H1 (cell line): ENCODE results near the gene SMYD4. TPM values are rescaled to one million over a fixed set of nuclear protein-coding genes. Genes with fewer than 3 reads are reported as not detected.

Experiments
- CTCF ChIA-PET: fragments of 300-600 bp; sonication (Branson Sonifier 250); formaldehyde crosslinking; loops from one replicate; lab custom pipeline; 2021; ENCODE audit not compliant: partially characterized antibody; lab: Charles Lee
- POLR2A ChIA-PET: fragments of 300-600 bp; sonication (Branson Sonifier 250); formaldehyde crosslinking; loops from one replicate; lab custom pipeline; 2021; ENCODE audit warnings: inconsistent platforms; ENCODE audit not compliant: partially characterized antibody; lab: Charles Lee
- DNase-seq, 2 experiments: peaks; one replicate each; pipeline versions ENCODE4 v3.0.0 to v3.0.0-alpha.2; 2010 to 2022; ENCODE audit warnings: low spot score in 2 of 2, low read depth in 1 of 2, mixed read lengths in 1 of 2
- FAIRE-seq: peaks from 2 replicates; lab custom pipeline; 2011; peaks lifted over from hg19 to GRCh38; lab: Jason Lieb, UNC
- H2AFZ ChIP-seq: 2 replicates; pipeline ENCODE4 v1.8.1; 2012; ENCODE audit warnings: low read length, inconsistent platforms
- H2AK5ac ChIP-seq: 2 replicates; pipeline ENCODE4 v1.6.1; 2013; ENCODE audit warnings: low read depth, low read length
- H2BK120ac ChIP-seq: replicated peaks from 2 replicates; pipeline ENCODE3; 2013; ENCODE audit warnings: low read depth, low read length, inconsistent platforms
- H2BK12ac ChIP-seq: 2 replicates; pipeline ENCODE4 v1.6.1; 2013; ENCODE audit warnings: low read depth, low read length
- H2BK15ac ChIP-seq: 2 replicates; pipeline ENCODE4 v1.6.1; 2013; ENCODE audit warnings: low read length
- H2BK20ac ChIP-seq: 2 replicates; pipeline ENCODE4 v1.6.1; 2013; ENCODE audit warnings: low read length
- H2BK5ac ChIP-seq: 2 replicates; pipeline ENCODE4 v1.6.1; 2013; ENCODE audit warnings: low read depth, low read length
- H3K14ac ChIP-seq: 2 replicates; pipeline ENCODE4 v1.6.1; 2013; ENCODE audit warnings: inconsistent platforms; ENCODE audit not compliant: insufficient read length
- H3K18ac ChIP-seq: 2 replicates; pipeline ENCODE4 v1.6.1; 2013; ENCODE audit warnings: low read length; ENCODE audit errors: extremely low read depth
- H3K23ac ChIP-seq: 2 replicates; pipeline ENCODE4 v1.6.1; 2013; ENCODE audit warnings: inconsistent platforms; ENCODE audit not compliant: insufficient read length
- H3K23me2 ChIP-seq: 2 replicates; pipeline ENCODE4 v1.6.1; 2013; ENCODE audit warnings: low read depth, low read length
- H3K27ac ChIP-seq: 2 replicates; pipeline ENCODE4 v1.6.1; 2011; ENCODE audit warnings: low read depth, low read length, inconsistent platforms
- H3K27me3 ChIP-seq, 4 experiments: replicated peaks in 1 of 4; 1 replicate in 1 of 4; 2 replicates in 3 of 4; pipeline versions ENCODE4 v1.6.1 to v1.8.1; 2011 to 2013; ENCODE audit warnings: low read length in 3 of 4, mild to moderate bottlenecking in 3 of 4, inconsistent platforms in 2 of 4, mixed read lengths in 2 of 4, moderate library complexity in 1 of 4; ENCODE audit not compliant: control insufficient read depth in 3 of 4, insufficient read depth in 3 of 4; ENCODE audit errors: extremely low read depth in 1 of 4
- H3K36me3 ChIP-seq, 4 experiments: 2 replicates each; pipeline versions ENCODE4 v1.6.1 to v1.8.1; 2011 to 2013; ENCODE audit warnings: mild to moderate bottlenecking in 4 of 4, low read length in 3 of 4, moderate library complexity in 2 of 4, control low read depth in 1 of 4, inconsistent platforms in 1 of 4; ENCODE audit not compliant: insufficient read depth in 4 of 4, control insufficient read depth in 2 of 4
- H3K4ac ChIP-seq: replicated peaks from 2 replicates; pipeline ENCODE3; 2013; ENCODE audit warnings: low read length, low read depth, mixed read lengths, inconsistent platforms; ENCODE audit not compliant: insufficient read length
- H3K4me1 ChIP-seq, 4 experiments: replicated peaks in 1 of 4; 1 replicate in 1 of 4; 2 replicates in 3 of 4; pipeline versions ENCODE4 v1.6.1 to v1.8.1; 2011 to 2013; ENCODE audit warnings: low read length in 3 of 4, inconsistent platforms in 2 of 4, mixed read lengths in 1 of 4; ENCODE audit not compliant: insufficient read depth in 4 of 4, control insufficient read depth in 3 of 4
- H3K4me2 ChIP-seq, 2 experiments: 2 replicates each; pipeline versions ENCODE4 v1.6.1 to v1.8.1; 2011 to 2013; ENCODE audit warnings: low read depth in 2 of 2, low read length in 2 of 2, control low read depth in 1 of 2, inconsistent platforms in 1 of 2, mild to moderate bottlenecking in 1 of 2; ENCODE audit not compliant: insufficient read depth in 1 of 2
- H3K4me3 ChIP-seq, 4 experiments: fragments of 200-600, 300-600 bp in 1 of 4; sonication (generic), shearing (Covaris generic), sonication (Bioruptor Twin) in 1 of 4; 2 replicates each; pipeline versions ENCODE4 v1.5.1 to v1.8.1; 2011 to 2016; ENCODE audit warnings: low read length in 4 of 4, low read depth in 3 of 4, control low read depth in 2 of 4, inconsistent platforms in 2 of 4, mild to moderate bottlenecking in 2 of 4, mixed read lengths in 1 of 4, moderate library complexity in 1 of 4; ENCODE audit not compliant: insufficient read depth in 2 of 4; ENCODE audit errors: extremely low read depth in 1 of 4
- H3K56ac ChIP-seq: replicated peaks from 2 replicates; pipeline ENCODE3; 2013; ENCODE audit warnings: low read depth, mild to moderate bottlenecking, mixed read lengths, low read length, inconsistent platforms; ENCODE audit not compliant: insufficient read length
- H3K79me1 ChIP-seq: 2 replicates; pipeline ENCODE4 v1.6.1; 2013; ENCODE audit warnings: low read depth, low read length, control low read depth
- H3K79me2 ChIP-seq, 2 experiments: 2 replicates each; pipeline versions ENCODE4 v1.6.1 to v1.8.1; 2012 to 2013; ENCODE audit warnings: low read length in 2 of 2, mild to moderate bottlenecking in 2 of 2, inconsistent platforms in 1 of 2; ENCODE audit not compliant: insufficient read depth in 2 of 2, control insufficient read depth in 1 of 2
- H3K9ac ChIP-seq, 4 experiments: replicated peaks in 1 of 4; 1 replicate in 1 of 4; 2 replicates in 3 of 4; pipeline versions ENCODE4 v1.6.1 to v1.8.1; 2011 to 2013; ENCODE audit warnings: low read depth in 3 of 4, low read length in 3 of 4, control low read depth in 2 of 4, mild to moderate bottlenecking in 2 of 4, moderate library complexity in 2 of 4, inconsistent platforms in 1 of 4; ENCODE audit errors: extremely low read depth in 1 of 4
- H3K9me3 ChIP-seq, 2 experiments: 2 replicates each; pipeline versions ENCODE4 v1.6.1 to v1.8.1; 2012 to 2013; ENCODE audit warnings: mild to moderate bottlenecking in 2 of 2, moderate library complexity in 2 of 2, control low read depth in 1 of 2, inconsistent platforms in 1 of 2, low read depth in 1 of 2, low read length in 1 of 2, mixed read lengths in 1 of 2; ENCODE audit not compliant: insufficient read depth in 2 of 2
- H4K20me1 ChIP-seq, 2 experiments: replicated peaks in 1 of 2; 2 replicates each; pipeline versions ENCODE3 to v1.8.1; 2011 to 2013; ENCODE audit warnings: inconsistent platforms in 2 of 2, low read length in 2 of 2, mild to moderate bottlenecking in 1 of 2; ENCODE audit not compliant: insufficient read depth in 2 of 2, control insufficient read depth in 1 of 2
- H4K5ac ChIP-seq: 2 replicates; pipeline ENCODE4 v1.6.1; 2013; ENCODE audit warnings: low read length, low read depth, mixed read lengths, inconsistent platforms; ENCODE audit not compliant: insufficient read length
- H4K8ac ChIP-seq: 2 replicates; pipeline ENCODE4 v1.8.0; 2013; ENCODE audit warnings: mild to moderate bottlenecking, moderate library complexity, low read length, inconsistent platforms; ENCODE audit not compliant: insufficient read depth; ENCODE audit errors: extremely low read depth
- H4K91ac ChIP-seq: replicated peaks from 2 replicates; pipeline ENCODE3; 2013; ENCODE audit warnings: low read length, mixed read lengths, inconsistent platforms; ENCODE audit not compliant: insufficient read length
- CBX8 ChIP-seq: fragments of 300-800, 300-1000 bp; sonication (generic); IDR thresholded peaks from 2 replicates; pipeline ENCODE4 v1.7.1; 2016; ENCODE audit warnings: low read depth, low read length, borderline replicate concordance
- HDAC2 ChIP-seq, 2 experiments: fragments of 300-600 bp in 1 of 2; sonication (generic) in 1 of 2; IDR thresholded peaks; 2 replicates each; pipeline ENCODE4 v1.6.1; 2011 to 2012; ENCODE audit warnings: low read depth in 2 of 2, low read length in 2 of 2, mild to moderate bottlenecking in 2 of 2, moderate library complexity in 2 of 2, borderline replicate concordance in 1 of 2, inconsistent platforms in 1 of 2
- RNF2 ChIP-seq: fragments of 200-900, 300-1000 bp; sonication (generic); IDR thresholded peaks from 2 replicates; pipeline ENCODE4 v1.7.1; 2016; ENCODE audit warnings: borderline replicate concordance, low read depth, mild to moderate bottlenecking, antibody characterized with exemption, low read length; ENCODE audit not compliant: poor library complexity, severe bottlenecking; ENCODE audit errors: missing control alignments
- RXRA ChIP-seq: IDR thresholded peaks from 2 replicates; pipeline ENCODE4 v1.6.1; 2011; ENCODE audit warnings: low read depth, mild to moderate bottlenecking, low read length, moderate library complexity; ENCODE audit not compliant: insufficient read depth
- SIRT6 ChIP-seq: IDR thresholded peaks from one replicate; pipeline ENCODE4 v1.7.1; 2012; ENCODE audit warnings: low read length, inconsistent platforms
- SIX5 ChIP-seq: IDR thresholded peaks from 2 replicates; pipeline ENCODE4 v1.6.1; 2011; ENCODE audit warnings: mild to moderate bottlenecking, low read depth, low read length
- SP2 ChIP-seq: IDR thresholded peaks from 2 replicates; pipeline ENCODE4 v1.6.1; 2012; ENCODE audit warnings: mild to moderate bottlenecking, low read length, inconsistent platforms
- TAF1 ChIP-seq: IDR thresholded peaks from 2 replicates; pipeline ENCODE4 v1.6.1; 2011; ENCODE audit warnings: mild to moderate bottlenecking, low read depth, low read length
- TBP ChIP-seq: IDR thresholded peaks from 2 replicates; pipeline ENCODE4 v1.6.1; 2011; ENCODE audit warnings: low read depth, low read length, improper control_type of control experiment
- YY1 ChIP-seq: IDR thresholded peaks from 2 replicates; pipeline ENCODE4 v1.6.1; 2011; ENCODE audit warnings: low read depth, mild to moderate bottlenecking, low read length
- WGBS, 2 experiments: shearing (Covaris generic) in 1 of 2; methylation state at CpG; one replicate each; pipeline versions ENCODE4 v1.1.6 to v1.1.7; 2013 to 2015; ENCODE audit warnings: low lambda C conversion rate in 2 of 2, mixed read lengths in 2 of 2, inconsistent platforms in 1 of 2, low coverage in 1 of 2, missing lambda C conversion rate in 1 of 2; ENCODE audit not compliant: insufficient replicate concordance in 2 of 2, insufficient coverage in 1 of 2, insufficient read length in 1 of 2; ENCODE audit errors: extremely low coverage in 1 of 2, missing lambda C conversion rate in 1 of 2; 5-methylcytosine and 5-hydroxymethylcytosine counted together
- polyA plus RNA-seq, 7 experiments: library from polyadenylated mRNA; depleted of rRNA in 3 of 7; stranded (reverse) in 5 of 7; unstranded in 2 of 7; fragments of >200 nt in 5 of 7; fragments of 200-250 nt in 2 of 7; gene quantifications; 1 replicate in 5 of 7; 2 replicates in 1 of 7; 4 replicates in 1 of 7; pipeline versions ENCODE4 v1.2.1 to v1.2.3, GENCODE V29; 2011 to 2013; ENCODE audit warnings: missing spikeins in 2 of 7, mixed read lengths in 2 of 7
- total RNA-seq: library from RNA; stranded (reverse); fragmentation: NEBNext Ultra II Directional; extraction: Animal tissue kit (Norgen Biotek cat#: 25700); gene quantifications from 2 replicates; pipeline ENCODE4 v1.2.1, GENCODE V29; 2021
- TF ChIP-seq, protein P1 (sequence below): IDR thresholded peaks from 2 replicates; pipeline ENCODE4 v1.6.1; 2012; ENCODE audit warnings: inconsistent platforms
- TF ChIP-seq, protein P2 (sequence below): IDR thresholded peaks from 2 replicates; pipeline ENCODE4 v1.6.1; 2011; ENCODE audit warnings: low read length, improper control_type of control experiment

Gene SMYD4
- total and polyA plus RNA-seq, 2 of the 8 experiments (the other 6 are each of a cell fraction or from before 2014, with no cell fraction given), result 10.5 to 23.4 TPM

DNA sequence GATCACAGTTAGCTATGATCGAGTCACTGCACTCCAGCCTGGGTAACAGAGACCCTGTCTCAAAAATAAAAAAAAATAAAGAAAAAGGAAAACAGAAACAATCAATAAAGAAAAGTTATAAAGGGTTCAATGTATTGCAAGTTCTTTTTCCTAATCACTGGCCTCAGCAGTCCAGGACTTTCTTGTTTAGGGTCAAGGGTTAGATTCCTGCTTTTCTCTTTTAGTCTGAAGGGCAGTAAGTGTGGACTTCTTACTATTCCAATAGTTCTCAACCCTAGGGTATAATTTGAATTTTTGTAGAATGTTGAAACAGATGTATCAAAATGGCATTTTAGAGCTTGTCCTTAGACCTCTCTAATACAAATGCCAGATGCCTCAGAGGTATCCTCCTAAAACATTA is 27.3 kb downstream of the SMYD4 start:
- ChIA-PET CTCF (interaction anchor here (1.4 kb wide), 1 partner anchor 79 kb away, joined by 3 read pairs; no protein-coding TSS in a partner anchor), POLR2A (interaction anchor here (0.6 kb wide), 1 partner anchor 335 kb away, joined by 3 read pairs; no protein-coding TSS in a partner anchor)
- H3K4me3 ChIP-seq, result no peak overlapping the region
- no peaks in the 10 kb centered on the region for H4K20me1 ChIP-seq
- peaks cover 0 to 28% (median 23%) of the 10 kb centered on the region in 4 experiments; a peak in 7 of 8 replicates for H3K36me3 ChIP-seq
- no peak overlapping the region for H4K8ac ChIP-seq
- H3K18ac ChIP-seq, result no peak overlapping the region
- no peak for FAIRE-seq
- H3K4me2 ChIP-seq, result no peak overlapping the region
- no peaks in the 10 kb centered on the region for H3K9me3 ChIP-seq
- H3K56ac ChIP-seq, result no peak overlapping the region
- H3K9ac ChIP-seq, result no peak overlapping the region
- no peak overlapping the region for H4K91ac ChIP-seq
- H2BK20ac ChIP-seq, result no peak overlapping the region
- no peak overlapping the region for H3K23ac ChIP-seq
- H2BK12ac ChIP-seq, result no peak overlapping the region
- no peak overlapping the region for H2BK15ac ChIP-seq
- H4K5ac ChIP-seq, result no peak overlapping the region
- H3K79me1 ChIP-seq, result no peaks in the 10 kb centered on the region; the same call in 1 of the 2 replicates
- no peak overlapping the region for H2AK5ac ChIP-seq
- WGBS, 2 experiments, result 86% methylated on average over 1 of the region's 1 CpG; no CpG with 5 or more reads in 1 of the 2 experiments
- H3K14ac ChIP-seq, result no peak overlapping the region
- DNase-seq, result no peak
- H3K79me2 ChIP-seq, result no peaks in the 10 kb centered on the region; a peak in 1 of 4 replicates
- no peaks in the 10 kb centered on the region for H3K4me1 ChIP-seq
- no peak overlapping the region for H3K27ac ChIP-seq
- no peaks in the 10 kb centered on the region for H3K23me2 ChIP-seq
- H2AFZ ChIP-seq, result no peak overlapping the region
- H3K4ac ChIP-seq, result no peak overlapping the region
- H2BK5ac ChIP-seq, result no peak overlapping the region
- no peaks in the 10 kb centered on the region for H3K27me3 ChIP-seq
- no peak overlapping the region for H2BK120ac ChIP-seq
- TF ChIP-seq TAF1 (no peak), RNF2 (no peak), HDAC2 (IDR thresholded peaks at IDR 0.05; ENCODE audit: borderline replicate concordance in 1 of 2, low read depth in 2 of 2, low read length in 2 of 2) (no peak), CBX8 (no peak), SIRT6 (no peak), RXRA (no peak), TBP (no peak), SIX5 (no peak), YY1 (no peak), SP2 (no peak)
- TF ChIP-seq, protein P1, sequence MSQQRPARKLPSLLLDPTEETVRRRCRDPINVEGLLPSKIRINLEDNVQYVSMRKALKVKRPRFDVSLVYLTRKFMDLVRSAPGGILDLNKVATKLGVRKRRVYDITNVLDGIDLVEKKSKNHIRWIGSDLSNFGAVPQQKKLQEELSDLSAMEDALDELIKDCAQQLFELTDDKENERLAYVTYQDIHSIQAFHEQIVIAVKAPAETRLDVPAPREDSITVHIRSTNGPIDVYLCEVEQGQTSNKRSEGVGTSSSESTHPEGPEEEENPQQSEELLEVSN, result no peak
- TF ChIP-seq, protein P2, sequence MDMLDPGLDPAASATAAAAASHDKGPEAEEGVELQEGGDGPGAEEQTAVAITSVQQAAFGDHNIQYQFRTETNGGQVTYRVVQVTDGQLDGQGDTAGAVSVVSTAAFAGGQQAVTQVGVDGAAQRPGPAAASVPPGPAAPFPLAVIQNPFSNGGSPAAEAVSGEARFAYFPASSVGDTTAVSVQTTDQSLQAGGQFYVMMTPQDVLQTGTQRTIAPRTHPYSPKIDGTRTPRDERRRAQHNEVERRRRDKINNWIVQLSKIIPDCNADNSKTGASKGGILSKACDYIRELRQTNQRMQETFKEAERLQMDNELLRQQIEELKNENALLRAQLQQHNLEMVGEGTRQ, result no peak
